ENCODE results near the gene WAC.

The WAC gene

DNA sequence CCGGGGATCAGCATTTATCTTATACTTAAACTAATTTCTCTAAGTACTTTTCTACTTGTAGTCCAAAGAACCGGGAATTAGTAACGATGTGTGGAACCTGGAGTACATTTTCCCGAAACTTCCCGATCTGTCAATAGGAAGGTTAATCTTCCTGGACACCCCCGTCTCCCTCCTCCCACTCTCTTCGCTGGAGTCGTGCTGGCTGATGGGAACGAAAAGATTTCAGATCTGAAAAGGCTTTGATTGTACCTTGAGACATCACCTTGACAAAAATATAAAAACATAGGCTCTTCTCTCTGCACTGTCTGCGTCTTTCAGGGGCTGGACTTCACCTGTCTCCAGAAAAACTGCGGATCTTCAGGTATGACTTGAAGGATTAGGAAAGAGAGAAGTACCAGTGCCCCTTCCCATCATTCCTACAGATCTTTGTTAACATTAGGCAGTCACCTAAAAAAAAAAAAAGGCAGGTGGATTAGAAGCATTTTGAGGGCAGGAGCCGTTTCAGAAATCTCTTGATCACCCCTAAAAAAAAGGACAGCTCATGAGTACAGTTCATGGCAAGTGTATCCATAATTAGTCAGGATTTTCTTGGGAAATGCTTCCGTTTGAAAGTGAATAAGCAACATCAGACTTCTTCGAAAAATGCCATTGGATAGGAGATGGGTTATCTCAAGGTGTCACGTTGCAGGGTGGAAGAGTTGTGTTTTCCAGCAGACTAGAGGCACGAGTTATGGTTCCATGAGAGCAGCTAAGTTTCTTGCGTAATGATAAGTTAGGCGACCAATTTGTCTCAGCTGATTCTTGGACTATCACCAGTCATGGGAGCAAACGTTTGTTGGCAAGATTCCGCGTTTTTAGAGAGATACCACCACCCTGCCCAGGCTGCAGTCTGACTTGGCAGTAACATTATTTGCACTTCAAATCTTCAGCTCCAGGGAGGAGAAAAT, 136.6 kb downstream of the WAC start:
- no peak for DNase-seq
